Transverse colon (tissue), 4 donors: ENCODE data around the gene MTARC2.

Experiments used
- EP300 ChIP-seq: sonication (generic); formaldehyde crosslinking; IDR thresholded peaks from one replicate; pipeline ENCODE4 v1.6.1; 2017; ENCODE audit warnings: antibody characterized with exemption, low read depth
- POLR2A ChIP-seq: fragments of 450-650 bp; IDR thresholded peaks from one replicate; pipeline ENCODE4 v1.6.1; 2016; ENCODE audit warnings: antibody characterized with exemption, mild to moderate bottlenecking, moderate library complexity
- POLR2AphosphoS5 ChIP-seq, 3 donors: sonication (generic); formaldehyde crosslinking; IDR thresholded peaks; one replicate each; pipeline ENCODE4 v1.6.1; 2016; ENCODE audit warnings: antibody characterized with exemption in 3 of 3
- TF ChIP-seq, protein P1 (sequence below), 5 experiments: fragments of 200-600 bp in 3 of 5; fragments of 450-650 bp in 2 of 5; sonication (generic) in 3 of 5; IDR thresholded peaks; 1 replicate in 2 of 5; 2 replicates in 3 of 5; pipeline ENCODE4 v1.5.1; 2016 to 2017; ENCODE audit warnings: antibody characterized with exemption in 5 of 5, inconsistent platforms in 3 of 5, mild to moderate bottlenecking in 2 of 5, moderate library complexity in 1 of 5

DNA sequence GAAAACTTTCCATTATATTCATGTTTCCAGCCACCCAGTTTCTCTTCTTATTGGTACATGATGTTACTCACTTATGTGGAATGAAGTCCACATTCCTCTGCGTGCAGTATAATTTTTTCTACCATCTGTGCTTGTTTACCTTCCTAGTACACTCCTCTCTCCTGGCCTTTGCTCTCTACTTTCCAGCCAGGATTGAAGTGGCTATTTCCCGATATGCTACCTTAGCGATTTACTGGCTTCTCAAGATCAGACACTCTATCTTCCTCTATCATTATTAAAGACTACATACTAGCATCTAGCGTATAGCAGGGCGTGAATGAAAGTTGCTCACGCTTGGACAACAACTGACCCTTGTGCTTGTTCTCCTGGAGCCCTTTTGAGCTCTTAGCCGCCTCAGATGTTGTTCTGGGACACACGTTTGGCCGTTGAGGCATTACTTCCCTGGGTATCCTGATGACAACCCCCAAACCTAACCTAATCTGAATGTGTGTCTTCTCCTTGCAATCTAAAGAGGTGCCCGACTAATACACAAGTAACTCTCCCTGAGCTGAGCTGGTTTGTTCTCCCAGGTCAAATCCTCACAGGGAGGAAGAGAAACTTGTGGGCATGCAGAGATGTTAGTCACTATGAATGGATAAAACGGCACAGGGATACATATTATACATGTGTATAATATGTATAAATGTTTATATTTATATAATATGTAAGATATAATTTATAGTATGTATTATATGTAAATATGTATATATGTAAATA, 13.4 kb upstream of the MTARC2 start:
- TF ChIP-seq, protein P1, sequence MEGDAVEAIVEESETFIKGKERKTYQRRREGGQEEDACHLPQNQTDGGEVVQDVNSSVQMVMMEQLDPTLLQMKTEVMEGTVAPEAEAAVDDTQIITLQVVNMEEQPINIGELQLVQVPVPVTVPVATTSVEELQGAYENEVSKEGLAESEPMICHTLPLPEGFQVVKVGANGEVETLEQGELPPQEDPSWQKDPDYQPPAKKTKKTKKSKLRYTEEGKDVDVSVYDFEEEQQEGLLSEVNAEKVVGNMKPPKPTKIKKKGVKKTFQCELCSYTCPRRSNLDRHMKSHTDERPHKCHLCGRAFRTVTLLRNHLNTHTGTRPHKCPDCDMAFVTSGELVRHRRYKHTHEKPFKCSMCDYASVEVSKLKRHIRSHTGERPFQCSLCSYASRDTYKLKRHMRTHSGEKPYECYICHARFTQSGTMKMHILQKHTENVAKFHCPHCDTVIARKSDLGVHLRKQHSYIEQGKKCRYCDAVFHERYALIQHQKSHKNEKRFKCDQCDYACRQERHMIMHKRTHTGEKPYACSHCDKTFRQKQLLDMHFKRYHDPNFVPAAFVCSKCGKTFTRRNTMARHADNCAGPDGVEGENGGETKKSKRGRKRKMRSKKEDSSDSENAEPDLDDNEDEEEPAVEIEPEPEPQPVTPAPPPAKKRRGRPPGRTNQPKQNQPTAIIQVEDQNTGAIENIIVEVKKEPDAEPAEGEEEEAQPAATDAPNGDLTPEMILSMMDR (IDR thresholded peaks at IDR 0.05) = no peak
- peak in 2 of 3 donors; percentile 61 to 65 for TF ChIP-seq POLR2AphosphoS5 (IDR thresholded peaks at IDR 0.05)
- TF ChIP-seq POLR2A = no peak
- no peak for TF ChIP-seq EP300
